Activated CD4-positive, CD25-positive, alpha-beta regulatory T cell treated with anti-CD3 and anti-CD28 coated beads, Interleukin-2, amount 50 U/mL, for 16 hours (primary cell): ENCODE measurements around the gene SNRNP200.

Experiments
- DNase-seq: peaks from one replicate; pipeline ENCODE4 v3.0.0-alpha.2; 2020; ENCODE audit warnings: low read depth, low spot score

The SNRNP200 gene

GRCh38 chr2:96251721-96252292, 53.5 kb downstream of the SNRNP200 start:
- DNase-seq, result no peak

- DNase-seq, result no peak
Measured at GRCh38 chr2:96250188-96250587, 55.2 kb downstream of the SNRNP200 start.

GRCh38 chr2:96249654-96250053, 55.7 kb downstream of the SNRNP200 start:
- DNase-seq, result no peak

- no peak for DNase-seq
Measured at GRCh38 chr2:96248624-96249023, 56.7 kb downstream of the SNRNP200 start.

- no peak for DNase-seq
Measured at GRCh38 chr2:96247896-96248295, 57.5 kb downstream of the SNRNP200 start.

GRCh38 chr2:96247009-96247408, 58.3 kb downstream of the SNRNP200 start:
- no peak for DNase-seq

GRCh38 chr2:96245609-96246390, 59.5 kb downstream of the SNRNP200 start:
- no peak for DNase-seq

GRCh38 chr2:96243843-96244242, 61.5 kb downstream of the SNRNP200 start:
- DNase-seq, result no peak

GRCh38 chr2:96241900-96242611, 63.3 kb downstream of the SNRNP200 start:
- DNase-seq, result peak; percentile 30

- DNase-seq, result no peak
Measured at GRCh38 chr2:96241227-96241626, 64.1 kb downstream of the SNRNP200 start.

GRCh38 chr2:96240341-96241038, 64.9 kb downstream of the SNRNP200 start:
- no peak for DNase-seq

GRCh38 chr2:96239745-96240264, 65.5 kb downstream of the SNRNP200 start:
- DNase-seq, result no peak

- no peak for DNase-seq
Measured at GRCh38 chr2:96239091-96239490, 66.3 kb downstream of the SNRNP200 start.

GRCh38 chr2:96238266-96238665, 67.1 kb downstream of the SNRNP200 start:
- DNase-seq, result no peak

- DNase-seq, result no peak
Measured at GRCh38 chr2:96236882-96237281, 68.5 kb downstream of the SNRNP200 start.

GRCh38 chr2:96233880-96234316, 71.4 kb downstream of the SNRNP200 start:
- DNase-seq, result no peak

GRCh38 chr2:96233436-96233835, 71.9 kb downstream of the SNRNP200 start:
- no peak for DNase-seq

GRCh38 chr2:96231316-96231715, 74.0 kb downstream of the SNRNP200 start:
- DNase-seq, result no peak

- no peak for DNase-seq
Measured at GRCh38 chr2:96225016-96225533, 80.3 kb downstream of the SNRNP200 start.
